Neural crest cell (in vitro differentiated cells): ENCODE results near the gene ZFYVE28. TPM values are rescaled to one million over a fixed set of nuclear protein-coding genes. Genes with fewer than 3 reads are reported as not detected.

Experiments
- DNase-seq: peaks from one replicate; pipeline ENCODE4 v3.0.0; 2021; ENCODE audit warnings: low read depth, mixed read lengths, low spot score
- H3K27ac Mint-ChIP-seq: one replicate; pipeline ENCODE4 v1.8.0; 2021; ENCODE audit warnings: mild to moderate bottlenecking, mixed read lengths; ENCODE audit not compliant: unreplicated experiment
- H3K27me3 Mint-ChIP-seq: 2 replicates; pipeline ENCODE4 v1.8.0; 2021; ENCODE audit warnings: low read depth, mild to moderate bottlenecking, mixed read lengths
- H3K36me3 Mint-ChIP-seq: 2 replicates; pipeline ENCODE4 v1.8.0; 2021; ENCODE audit warnings: low read depth, mild to moderate bottlenecking, mixed read lengths
- H3K4me1 Mint-ChIP-seq: 2 replicates; pipeline ENCODE4 v1.8.0; 2021; ENCODE audit warnings: mixed read lengths
- H3K4me3 Mint-ChIP-seq: one replicate; pipeline ENCODE4 v1.8.0; 2021; ENCODE audit warnings: mild to moderate bottlenecking, mixed read lengths
- H3K9me3 Mint-ChIP-seq: 2 replicates; pipeline ENCODE4 v1.8.0; 2021; ENCODE audit warnings: mixed read lengths
- total RNA-seq: library from RNA; stranded (reverse); gene quantifications from 2 replicates; pipeline ENCODE4 v1.2.1, GENCODE V29; 2021
- TF ChIP-seq, protein P1 (sequence below): fragments of 200-600 bp; sonication (generic); conservative IDR thresholded peaks from 2 replicates; pipeline ENCODE4 v1.5.0; 2021; ENCODE audit warnings: antibody characterized with exemption, mild to moderate bottlenecking

The ZFYVE28 gene
- total RNA-seq, 1 donor from 2014 or later = 1.4 TPM

DNA sequence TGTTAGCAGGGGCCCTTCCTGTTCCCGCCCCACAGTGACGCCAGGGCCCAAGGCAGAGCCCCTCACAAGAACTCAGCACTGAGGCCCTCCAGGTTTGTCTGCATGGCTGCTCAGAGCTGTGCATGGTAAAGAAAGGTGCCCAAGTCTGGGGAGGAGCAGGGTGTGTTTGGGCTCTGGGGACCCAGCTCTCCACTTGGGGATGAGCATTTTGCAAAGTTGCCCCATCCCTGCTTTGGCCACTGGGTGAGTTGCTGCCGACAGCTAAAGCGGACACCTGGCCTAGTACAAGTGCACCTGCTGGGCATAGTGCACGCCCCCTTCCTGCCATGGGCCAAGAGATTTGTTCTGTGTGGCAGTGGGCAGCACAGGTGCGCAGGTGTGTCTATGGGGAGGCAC, 154.5 kb downstream of the ZFYVE28 start:
- DNase-seq = no peak
- Mint-ChIP-seq H3K36me3 (no peaks in the 10 kb centered on the region), H3K9me3 (no peaks in the 10 kb centered on the region), H3K4me3 (peak overlapping the region; percentile 67), H3K27me3 (no peaks in the 10 kb centered on the region), H3K27ac (no peak overlapping the region), H3K4me1 (peaks cover 5% of the 10 kb centered on the region)
- TF ChIP-seq, protein P1, sequence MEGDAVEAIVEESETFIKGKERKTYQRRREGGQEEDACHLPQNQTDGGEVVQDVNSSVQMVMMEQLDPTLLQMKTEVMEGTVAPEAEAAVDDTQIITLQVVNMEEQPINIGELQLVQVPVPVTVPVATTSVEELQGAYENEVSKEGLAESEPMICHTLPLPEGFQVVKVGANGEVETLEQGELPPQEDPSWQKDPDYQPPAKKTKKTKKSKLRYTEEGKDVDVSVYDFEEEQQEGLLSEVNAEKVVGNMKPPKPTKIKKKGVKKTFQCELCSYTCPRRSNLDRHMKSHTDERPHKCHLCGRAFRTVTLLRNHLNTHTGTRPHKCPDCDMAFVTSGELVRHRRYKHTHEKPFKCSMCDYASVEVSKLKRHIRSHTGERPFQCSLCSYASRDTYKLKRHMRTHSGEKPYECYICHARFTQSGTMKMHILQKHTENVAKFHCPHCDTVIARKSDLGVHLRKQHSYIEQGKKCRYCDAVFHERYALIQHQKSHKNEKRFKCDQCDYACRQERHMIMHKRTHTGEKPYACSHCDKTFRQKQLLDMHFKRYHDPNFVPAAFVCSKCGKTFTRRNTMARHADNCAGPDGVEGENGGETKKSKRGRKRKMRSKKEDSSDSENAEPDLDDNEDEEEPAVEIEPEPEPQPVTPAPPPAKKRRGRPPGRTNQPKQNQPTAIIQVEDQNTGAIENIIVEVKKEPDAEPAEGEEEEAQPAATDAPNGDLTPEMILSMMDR = no peak

- Mint-ChIP-seq H3K27ac (peak overlapping the region; percentile 50), H3K4me3 (peak overlapping the region; percentile 91), H3K9me3 (no peaks in the 10 kb centered on the region), H3K27me3 (no peaks in the 10 kb centered on the region), H3K4me1 (peaks cover 5% of the 10 kb centered on the region), H3K36me3 (no peaks in the 10 kb centered on the region)
- TF ChIP-seq, protein P1 = no peak
- no peak for DNase-seq
Measured at GRCh38 chr4:2262944-2263250, 155.5 kb downstream of the ZFYVE28 start.

GRCh38 chr4:2262145-2262943, 156.1 kb downstream of the ZFYVE28 start:
- no peaks in the 10 kb centered on the region for H3K36me3 Mint-ChIP-seq
- TF ChIP-seq, protein P1 = no peak
- no peaks in the 10 kb centered on the region for H3K9me3 Mint-ChIP-seq
- H3K27ac Mint-ChIP-seq = peak overlapping the region; percentile 50
- peaks cover 5% of the 10 kb centered on the region for H3K4me1 Mint-ChIP-seq
- no peaks in the 10 kb centered on the region for H3K27me3 Mint-ChIP-seq
- DNase-seq = peak; percentile 94
- H3K4me3 Mint-ChIP-seq = peak overlapping the region; percentile 91

DNA sequence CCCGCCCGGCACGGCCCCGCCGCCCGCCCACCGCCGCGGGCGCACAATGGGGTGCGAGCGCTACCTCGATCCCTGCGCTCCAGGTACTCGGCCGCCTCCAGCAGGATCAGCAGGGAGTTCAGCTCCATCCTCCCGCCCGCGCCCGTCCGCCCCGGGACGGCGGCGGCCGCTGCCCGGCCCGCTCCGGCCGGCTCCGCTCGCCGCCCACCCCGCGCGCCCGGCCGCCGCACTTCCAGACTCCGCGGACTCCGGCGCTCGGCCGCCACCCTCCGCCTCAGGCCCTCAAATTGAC, 156.6 kb downstream of the ZFYVE28 start, which contains the start of gene MXD4:
Gene MXD4, minus strand, starts transcription at position 257 of the 292 bp plus-strand sequence. Its CDS starts 129 bp downstream, at position 128.
- peak within 1 kb of the TSS; percentile 50 for H3K27ac Mint-ChIP-seq
- TF ChIP-seq, protein P1 = no peak
- H3K36me3 Mint-ChIP-seq = no peaks in the 10 kb centered on the region
- H3K9me3 Mint-ChIP-seq = no peaks in the 10 kb centered on the region
- peak within 1 kb of the TSS; percentile 91 for H3K4me3 Mint-ChIP-seq
- H3K27me3 Mint-ChIP-seq = no peaks in the 10 kb centered on the region
- H3K4me1 Mint-ChIP-seq = peaks cover 5% of the 10 kb centered on the region
- no peak for DNase-seq

DNA sequence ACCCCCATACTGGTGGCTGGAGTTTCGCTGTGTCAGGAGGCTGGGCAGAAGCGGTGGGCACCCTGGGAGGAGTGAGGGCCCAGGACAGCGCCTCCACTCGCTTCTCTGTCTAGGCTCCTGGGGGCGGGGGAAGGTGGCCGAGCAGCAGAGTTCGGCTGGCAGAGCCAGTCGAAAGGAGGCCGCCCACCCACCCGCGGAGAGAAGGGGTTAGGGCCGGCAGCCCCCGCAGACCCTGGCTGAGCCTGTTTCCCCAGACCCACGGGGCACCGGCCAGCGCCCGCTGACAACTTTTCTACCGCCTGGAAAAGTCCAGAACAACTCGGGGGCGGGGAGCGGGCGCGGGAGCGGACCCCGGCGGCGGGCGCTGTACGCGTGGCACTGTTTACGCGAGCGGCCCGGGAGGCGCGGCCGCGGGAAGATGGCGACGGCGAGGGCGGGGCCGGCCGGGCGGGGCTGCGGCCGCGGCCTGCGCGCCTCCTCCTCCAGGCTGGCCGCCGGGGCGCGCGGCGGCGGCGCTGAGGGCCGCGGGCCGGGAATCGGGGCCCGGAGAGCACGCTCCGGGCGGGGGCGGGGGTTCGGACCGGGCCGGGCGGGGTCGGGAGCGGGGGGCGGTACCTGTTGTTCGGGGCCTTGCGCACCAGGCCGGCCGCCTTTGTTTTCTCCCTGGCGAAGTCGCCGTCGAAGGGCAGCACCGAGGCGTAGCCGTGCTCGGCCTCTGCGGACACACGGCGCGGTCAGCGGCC, 157.2 kb downstream of the ZFYVE28 start:
- peak overlapping the region; percentile 61 for H3K4me3 Mint-ChIP-seq
- H3K27me3 Mint-ChIP-seq = no peaks in the 10 kb centered on the region
- peaks cover 5% of the 10 kb centered on the region for H3K4me1 Mint-ChIP-seq
- no peaks in the 10 kb centered on the region for H3K36me3 Mint-ChIP-seq
- peak; percentile 40 for DNase-seq
- no peak overlapping the region for H3K27ac Mint-ChIP-seq
- TF ChIP-seq, protein P1 = no peak
- H3K9me3 Mint-ChIP-seq = no peaks in the 10 kb centered on the region
